ENCODE measurements around the gene TTC23.
A peak's percentile ranks its signal among the peaks of the same experiment; 100 is the strongest.

The TTC23 gene

GRCh38 chr15:99125061-99125891 lies 124.1 kb downstream of the TTC23 start:
- DNase-seq (ENCODE audit: extremely low spot score): no peak
- CTCF ChIA-PET: interaction anchor here (1.0 kb wide), 1 partner anchor 9 kb away, joined by 3 read pairs; no protein-coding TSS in a partner anchor
- POLR2A ChIA-PET: no interaction called here
- TF ChIP-seq ZNF384 (IDR thresholded peaks at IDR 0.05) (no peak), CTBP1 (IDR thresholded peaks at IDR 0.05; ENCODE audit: borderline replicate concordance) (no peak), FOXA1 (IDR thresholded peaks at IDR 0.05) (no peak), ELF4 (IDR thresholded peaks at IDR 0.05) (no peak), FOXM1 (IDR thresholded peaks at IDR 0.05; ENCODE audit: borderline replicate concordance) (no peak), HDGF (IDR thresholded peaks at IDR 0.05; ENCODE audit: borderline replicate concordance) (no peak), SP1 (IDR thresholded peaks at IDR 0.05) (no peak), TARDBP (IDR thresholded peaks at IDR 0.05) (no peak), BHLHE40 (IDR thresholded peaks at IDR 0.05; ENCODE audit: borderline replicate concordance) (no peak), SUZ12 (IDR thresholded peaks at IDR 0.05) (no peak), LEF1 (IDR thresholded peaks at IDR 0.05; ENCODE audit: borderline replicate concordance) (no peak), FOXK2 (IDR thresholded peaks at IDR 0.05) (no peak), NFRKB (IDR thresholded peaks at IDR 0.05) (no peak), ARNT (IDR thresholded peaks at IDR 0.05) (no peak), L3MBTL2 (conservative IDR thresholded peaks at IDR 0.05) (no peak)
- TF ChIP-seq, protein P1, sequence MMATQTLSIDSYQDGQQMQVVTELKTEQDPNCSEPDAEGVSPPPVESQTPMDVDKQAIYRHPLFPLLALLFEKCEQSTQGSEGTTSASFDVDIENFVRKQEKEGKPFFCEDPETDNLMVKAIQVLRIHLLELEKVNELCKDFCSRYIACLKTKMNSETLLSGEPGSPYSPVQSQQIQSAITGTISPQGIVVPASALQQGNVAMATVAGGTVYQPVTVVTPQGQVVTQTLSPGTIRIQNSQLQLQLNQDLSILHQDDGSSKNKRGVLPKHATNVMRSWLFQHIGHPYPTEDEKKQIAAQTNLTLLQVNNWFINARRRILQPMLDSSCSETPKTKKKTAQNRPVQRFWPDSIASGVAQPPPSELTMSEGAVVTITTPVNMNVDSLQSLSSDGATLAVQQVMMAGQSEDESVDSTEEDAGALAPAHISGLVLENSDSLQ (IDR thresholded peaks at IDR 0.05): no peak

DNA sequence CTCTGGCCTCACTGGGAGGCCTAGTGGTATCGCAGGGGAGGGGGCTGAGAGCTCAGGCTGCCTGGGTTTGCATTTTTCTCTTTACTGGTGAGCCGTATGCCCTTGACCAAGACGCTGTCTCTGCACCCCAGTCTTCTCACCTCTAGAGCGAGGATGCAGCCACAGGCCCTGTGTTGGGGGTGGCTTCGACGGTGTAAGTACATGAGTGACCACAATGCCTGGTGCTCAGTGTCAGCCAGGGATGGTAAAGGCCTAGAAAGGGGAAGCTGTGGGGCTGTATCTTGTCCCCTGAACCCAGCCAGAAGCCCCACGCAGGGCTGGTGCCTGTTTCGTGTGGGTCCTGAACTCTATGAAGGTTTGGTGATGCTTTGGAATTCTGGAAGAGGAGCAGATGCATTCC lies 124.7 kb downstream of the TTC23 start:
- ChIA-PET POLR2A (interaction anchor here (0.6 kb wide), 1 partner anchor 36 kb away, joined by 3 read pairs; no protein-coding TSS in a partner anchor), CTCF (interaction anchor here (1.0 to 1.5 kb wide), 4 partner anchors 9 to 580 kb away, joined by 3 to 5 read pairs (median 4); no protein-coding TSS in a partner anchor)
- TF ChIP-seq SUZ12 (IDR thresholded peaks at IDR 0.05) (no peak), HDGF (IDR thresholded peaks at IDR 0.05; ENCODE audit: borderline replicate concordance) (no peak), ELF4 (IDR thresholded peaks at IDR 0.05) (no peak), FOXK2 (IDR thresholded peaks at IDR 0.05) (no peak), TARDBP (IDR thresholded peaks at IDR 0.05) (no peak), CTBP1 (IDR thresholded peaks at IDR 0.05; ENCODE audit: borderline replicate concordance) (no peak), NFRKB (IDR thresholded peaks at IDR 0.05) (no peak), FOXM1 (IDR thresholded peaks at IDR 0.05; ENCODE audit: borderline replicate concordance) (no peak), ZNF384 (IDR thresholded peaks at IDR 0.05) (no peak), L3MBTL2 (conservative IDR thresholded peaks at IDR 0.05) (no peak), SP1 (IDR thresholded peaks at IDR 0.05) (no peak)
- DNase-seq (ENCODE audit: extremely low spot score): no peak

DNA sequence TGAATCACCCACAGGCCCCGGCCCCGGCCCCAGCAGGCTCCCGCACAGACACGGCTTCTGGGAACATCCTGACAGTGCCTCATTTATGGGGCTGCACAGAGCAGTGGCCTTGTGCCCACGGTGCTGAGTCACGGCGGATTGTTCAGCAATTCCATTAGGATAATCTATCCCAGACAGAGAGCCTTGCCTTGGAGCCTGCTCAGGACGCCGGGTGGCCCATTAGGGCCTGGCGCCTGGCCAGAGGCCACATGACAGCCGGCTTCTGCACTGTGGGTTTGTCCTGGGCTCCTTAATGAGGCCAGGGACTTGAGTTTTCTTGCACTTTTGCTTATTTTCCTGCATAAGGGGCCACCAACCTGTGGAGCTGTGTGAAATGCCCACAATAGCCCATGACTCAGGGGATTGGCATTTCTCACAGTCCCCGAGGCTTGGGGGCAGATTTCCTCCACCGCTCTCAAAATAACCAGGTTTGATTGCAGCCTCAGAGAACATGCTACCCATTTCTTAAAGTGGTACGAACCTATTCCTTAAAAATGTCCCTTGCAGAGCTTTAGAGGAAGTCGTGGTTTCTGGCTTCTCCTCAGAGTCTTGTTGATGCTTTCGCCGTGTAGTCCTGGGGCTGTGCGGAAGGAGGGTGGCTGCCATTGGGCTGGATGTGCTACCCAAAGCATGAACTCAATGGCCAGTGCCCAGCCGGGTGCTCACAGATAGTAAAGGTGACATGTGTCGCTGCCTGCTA lies 125.5 kb downstream of the TTC23 start:
- ChIA-PET CTCF (interaction anchor here (0.8 to 1.5 kb wide), 5 partner anchors 15 to 580 kb away, joined by 3 to 5 read pairs (median 4); partner anchors contain the start of gene SYNM), POLR2A (interaction anchor here (0.6 kb wide), 1 partner anchor 37 kb away, joined by 3 read pairs; no protein-coding TSS in a partner anchor)
- TF ChIP-seq FOXM1 (IDR thresholded peaks at IDR 0.05; ENCODE audit: borderline replicate concordance) (no peak), ELF4 (IDR thresholded peaks at IDR 0.05) (no peak), L3MBTL2 (conservative IDR thresholded peaks at IDR 0.05) (peak; percentile 24; the same call in 1 of the 2 replicates)
- TF ChIP-seq, protein P1 (IDR thresholded peaks at IDR 0.05): no peak
- peak; percentile 73 for DNase-seq (ENCODE audit: extremely low spot score)

- POLR2A ChIA-PET: no interaction called here
- TF ChIP-seq LEF1 (IDR thresholded peaks at IDR 0.05; ENCODE audit: borderline replicate concordance): no peak
- TF ChIP-seq FOXK2 (IDR thresholded peaks at IDR 0.05): no peak
- TF ChIP-seq HDGF (IDR thresholded peaks at IDR 0.05; ENCODE audit: borderline replicate concordance): no peak
- TF ChIP-seq TARDBP (IDR thresholded peaks at IDR 0.05): no peak
- no peak for TF ChIP-seq BHLHE40 (IDR thresholded peaks at IDR 0.05; ENCODE audit: borderline replicate concordance)
- no peak for TF ChIP-seq CTBP1 (IDR thresholded peaks at IDR 0.05; ENCODE audit: borderline replicate concordance)
- TF ChIP-seq SUZ12 (IDR thresholded peaks at IDR 0.05): no peak
- TF ChIP-seq ELF4 (IDR thresholded peaks at IDR 0.05): no peak
- TF ChIP-seq SP1 (IDR thresholded peaks at IDR 0.05): no peak
- no peak for TF ChIP-seq ZNF384 (IDR thresholded peaks at IDR 0.05)
- CTCF ChIA-PET: interaction anchor here (1.1 to 1.5 kb wide), 4 partner anchors 14 to 581 kb away, joined by 3 to 5 read pairs (median 4); partner anchors contain the start of gene SYNM
- no peak for DNase-seq (ENCODE audit: extremely low spot score)
Observed at GRCh38 chr15:99122831-99123712, 126.3 kb downstream of the TTC23 start.

DNA sequence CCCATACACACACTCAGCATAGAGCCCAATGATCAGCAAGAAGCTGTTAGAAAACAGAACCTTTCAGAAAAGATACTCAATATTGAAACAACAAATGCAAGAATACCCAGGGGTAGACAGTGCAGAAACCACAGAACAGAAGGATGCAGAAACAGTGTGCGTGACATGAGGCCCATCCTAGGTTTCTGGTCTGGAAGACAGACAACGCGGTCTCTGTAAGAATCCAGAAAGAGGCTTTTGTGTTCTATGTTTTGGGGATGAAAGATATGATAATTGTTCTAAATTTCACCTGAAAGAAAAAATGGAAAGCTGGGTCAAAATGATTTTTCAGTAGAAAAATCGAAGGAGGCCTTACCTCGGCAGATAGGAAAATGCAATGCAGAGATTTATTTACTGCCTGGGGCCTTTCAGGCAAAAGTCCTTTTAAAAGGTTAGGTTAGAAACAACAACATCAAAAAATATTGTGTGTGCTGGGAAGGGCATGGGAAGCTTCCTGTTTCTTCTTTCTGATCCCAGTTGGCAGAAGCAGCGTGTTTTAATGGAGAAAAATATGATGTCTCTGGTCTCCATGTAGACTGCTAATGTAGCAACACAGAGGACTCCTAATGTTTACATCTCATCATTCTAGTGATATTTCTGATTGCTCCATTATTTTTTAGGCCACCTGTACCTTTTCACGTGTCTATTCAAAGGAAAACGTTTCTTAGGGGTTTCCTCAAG lies 127.5 kb downstream of the TTC23 start:
- no peak for DNase-seq (ENCODE audit: extremely low spot score)
- TF ChIP-seq CTBP1 (IDR thresholded peaks at IDR 0.05; ENCODE audit: borderline replicate concordance) (no peak), SP1 (IDR thresholded peaks at IDR 0.05) (no peak), FOXA1 (IDR thresholded peaks at IDR 0.05) (no peak), ZNF384 (IDR thresholded peaks at IDR 0.05) (no peak), BHLHE40 (IDR thresholded peaks at IDR 0.05; ENCODE audit: borderline replicate concordance) (no peak), HDGF (IDR thresholded peaks at IDR 0.05; ENCODE audit: borderline replicate concordance) (no peak), TARDBP (IDR thresholded peaks at IDR 0.05) (no peak), SUZ12 (IDR thresholded peaks at IDR 0.05) (no peak), LEF1 (IDR thresholded peaks at IDR 0.05; ENCODE audit: borderline replicate concordance) (no peak), FOXK2 (IDR thresholded peaks at IDR 0.05) (no peak), FOXM1 (IDR thresholded peaks at IDR 0.05; ENCODE audit: borderline replicate concordance) (no peak), L3MBTL2 (conservative IDR thresholded peaks at IDR 0.05) (no peak), ARNT (IDR thresholded peaks at IDR 0.05) (no peak), NFRKB (IDR thresholded peaks at IDR 0.05) (no peak), ELF4 (IDR thresholded peaks at IDR 0.05) (no peak)
- TF ChIP-seq, protein P1 (IDR thresholded peaks at IDR 0.05): no peak
- ChIA-PET CTCF (no interaction called here), POLR2A (interaction anchor here (1.0 kb wide), 1 partner anchor 15 kb away, joined by 3 read pairs; no protein-coding TSS in a partner anchor)

Measured in HEK293T (cell line).